HG03439 (cell line): ENCODE data around the gene ISCU.
"Not testable (repeated sequence)": the region's sequence is repeated elsewhere in the genome, so short reads cannot be mapped to it uniquely, and the experiment has no call there.

Experiments used
- ATAC-seq: cut with Tn5 transposase; IDR thresholded peaks from one replicate; pipeline ENCODE4 v1.9.1; 2021; ENCODE audit warnings: mild to moderate bottlenecking, moderate library complexity; ENCODE audit not compliant: unreplicated experiment

ISCU gene

DNA sequence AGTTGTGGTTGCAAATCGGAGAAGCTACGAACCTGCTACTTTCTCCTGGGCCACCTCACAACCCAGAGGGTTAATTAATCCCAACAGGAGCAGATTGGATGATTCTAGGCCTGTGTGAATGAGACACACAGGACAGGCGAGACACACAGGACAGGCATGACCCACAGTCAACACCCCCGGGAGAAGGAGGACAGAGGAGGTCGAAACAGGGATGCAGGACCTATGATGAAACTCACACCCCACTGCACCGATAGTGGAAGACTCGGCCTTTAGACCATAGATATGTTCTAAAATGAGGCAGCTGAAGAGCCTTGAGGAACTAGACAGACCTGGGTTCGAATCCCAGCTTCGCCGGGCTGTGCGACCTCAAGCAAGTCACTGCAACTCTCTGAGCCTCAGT lies 23.9 kb downstream of the ISCU start:
- no peak for ATAC-seq

DNA sequence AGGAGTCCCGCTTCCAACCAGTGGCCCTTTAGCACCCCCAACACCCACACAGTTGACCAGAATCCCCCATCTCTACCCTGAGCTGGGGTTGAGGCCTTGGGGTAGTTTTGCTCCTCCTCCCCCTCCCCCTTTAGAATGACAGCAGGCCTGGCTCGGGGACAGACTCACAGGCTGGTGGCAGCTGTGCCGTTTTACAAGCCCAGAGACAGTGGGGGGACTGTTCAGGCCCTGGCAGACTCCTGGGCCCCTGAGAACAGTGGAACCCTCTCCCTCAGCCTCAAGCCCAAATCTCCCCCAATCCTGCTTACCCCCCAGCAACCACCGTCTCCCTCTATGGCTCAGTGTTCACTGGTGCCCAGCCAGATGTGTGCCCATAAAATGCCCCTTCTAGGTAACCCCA lies 25.4 kb downstream of the ISCU start:
- ATAC-seq, result no peak

DNA sequence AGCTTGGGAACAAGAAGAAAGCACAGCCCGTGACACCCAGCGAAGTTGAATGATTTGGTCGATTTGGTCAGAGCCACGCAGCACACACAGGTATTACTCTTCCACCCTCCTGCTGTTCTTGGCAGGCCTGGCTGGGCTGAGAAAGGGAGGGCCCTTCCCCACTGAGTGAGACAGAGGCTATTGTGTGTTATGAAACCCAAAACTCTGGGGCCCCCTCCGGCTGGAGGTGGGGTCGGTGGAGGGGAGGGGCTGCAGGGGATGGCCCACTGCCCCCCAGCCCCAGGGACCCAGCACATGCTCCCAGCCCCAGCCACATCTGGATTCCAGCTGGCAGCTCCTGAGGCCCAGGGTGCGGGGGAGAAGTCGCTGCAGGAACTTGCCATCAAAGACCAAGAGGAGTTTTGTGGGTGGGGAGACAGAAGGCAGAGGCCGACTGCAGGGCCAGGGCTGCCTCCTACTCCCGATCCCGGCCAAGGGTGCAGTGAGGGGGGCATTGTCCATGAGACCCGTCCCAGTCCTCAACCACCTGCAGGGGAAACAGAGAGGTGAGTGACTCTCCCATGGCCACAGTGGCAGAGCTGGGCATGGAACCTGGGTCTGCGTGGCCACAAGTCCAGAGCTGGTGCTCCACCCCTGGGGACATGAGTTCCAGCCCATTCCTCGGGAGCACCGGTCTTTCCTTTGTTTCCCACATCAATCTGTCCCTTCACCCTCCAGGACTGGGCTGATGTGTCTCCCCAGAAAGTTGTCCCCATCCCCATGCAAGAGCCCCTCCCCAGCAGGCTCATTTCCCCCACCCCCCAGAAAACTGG lies 26.8 kb downstream of the ISCU start:
- ATAC-seq, result no peak

DNA sequence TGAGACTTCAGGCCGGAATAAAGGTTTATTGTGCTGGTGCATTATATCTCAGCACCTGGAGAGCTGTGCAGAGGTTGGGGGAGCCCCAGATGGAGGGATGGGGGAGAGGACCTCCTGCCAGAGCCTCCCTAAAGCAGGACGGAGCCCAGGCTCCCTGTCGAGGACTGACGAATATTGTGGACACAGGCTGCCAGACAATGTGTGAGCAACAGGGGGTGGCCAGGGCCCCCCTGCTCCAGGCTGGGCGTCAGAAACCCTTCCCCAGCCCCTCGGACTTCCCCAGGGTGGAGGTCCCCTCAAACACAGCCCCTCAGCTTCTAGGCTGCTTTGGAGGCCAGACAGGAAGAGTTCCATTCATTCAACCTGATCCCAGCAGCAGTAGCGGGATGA lies 27.4 kb downstream of the ISCU start:
- no peak for ATAC-seq

DNA sequence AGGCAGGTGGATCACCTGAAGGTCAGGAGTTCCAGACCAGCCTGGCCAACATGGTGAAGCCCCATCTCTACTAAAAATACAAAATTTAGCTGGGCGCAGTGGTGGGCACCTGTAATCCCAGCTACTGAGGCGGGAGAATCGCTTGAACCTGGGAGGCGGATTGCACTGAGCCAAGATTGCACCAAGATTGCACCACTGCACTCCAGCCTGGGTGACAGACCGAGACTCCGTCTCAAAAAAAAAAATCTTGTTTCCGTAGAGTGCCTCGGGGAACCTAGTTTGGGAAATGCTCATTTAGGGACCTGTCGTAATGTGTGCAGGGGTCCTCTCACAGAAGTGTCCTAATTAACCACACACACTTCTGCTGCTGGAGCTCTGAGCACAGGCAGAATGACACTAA lies 28.1 kb downstream of the ISCU start:
- ATAC-seq, result not testable (repeated sequence)

DNA sequence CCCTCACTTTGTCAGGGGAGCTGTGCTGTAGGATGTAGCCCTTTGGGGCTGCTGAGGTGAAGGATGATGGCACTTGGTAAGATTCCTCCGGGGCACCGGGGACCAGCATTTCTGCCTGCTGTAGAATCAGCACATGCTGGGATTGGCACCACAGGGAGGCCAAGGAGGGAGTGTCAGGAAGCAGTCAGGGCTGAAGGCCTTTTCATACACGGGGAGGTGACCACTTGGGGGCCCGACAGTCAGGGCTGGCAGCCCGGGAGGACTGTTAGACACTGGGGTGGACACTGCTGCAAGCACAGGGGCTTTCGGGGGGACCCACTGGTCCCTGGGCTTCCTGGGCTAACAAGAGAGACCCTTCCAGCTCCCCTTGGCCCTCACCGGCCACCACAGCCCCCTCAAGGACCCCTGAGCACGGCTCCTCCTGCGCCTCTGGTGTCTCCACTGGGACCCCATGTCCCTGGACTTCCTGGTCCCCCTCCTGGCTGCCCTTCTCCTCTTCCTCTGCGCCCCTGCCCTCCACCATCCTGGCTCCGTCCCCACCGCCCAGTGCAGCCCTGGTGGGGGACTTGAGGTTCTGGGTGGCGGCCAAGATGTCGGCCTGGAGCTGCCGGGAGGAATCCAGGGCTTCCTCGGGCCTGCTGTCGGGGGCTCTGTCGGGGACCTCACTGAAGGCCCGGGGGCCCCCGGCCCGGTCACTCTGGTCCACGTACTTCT lies 29.0 kb downstream of the ISCU start:
- ATAC-seq, result no peak

DNA sequence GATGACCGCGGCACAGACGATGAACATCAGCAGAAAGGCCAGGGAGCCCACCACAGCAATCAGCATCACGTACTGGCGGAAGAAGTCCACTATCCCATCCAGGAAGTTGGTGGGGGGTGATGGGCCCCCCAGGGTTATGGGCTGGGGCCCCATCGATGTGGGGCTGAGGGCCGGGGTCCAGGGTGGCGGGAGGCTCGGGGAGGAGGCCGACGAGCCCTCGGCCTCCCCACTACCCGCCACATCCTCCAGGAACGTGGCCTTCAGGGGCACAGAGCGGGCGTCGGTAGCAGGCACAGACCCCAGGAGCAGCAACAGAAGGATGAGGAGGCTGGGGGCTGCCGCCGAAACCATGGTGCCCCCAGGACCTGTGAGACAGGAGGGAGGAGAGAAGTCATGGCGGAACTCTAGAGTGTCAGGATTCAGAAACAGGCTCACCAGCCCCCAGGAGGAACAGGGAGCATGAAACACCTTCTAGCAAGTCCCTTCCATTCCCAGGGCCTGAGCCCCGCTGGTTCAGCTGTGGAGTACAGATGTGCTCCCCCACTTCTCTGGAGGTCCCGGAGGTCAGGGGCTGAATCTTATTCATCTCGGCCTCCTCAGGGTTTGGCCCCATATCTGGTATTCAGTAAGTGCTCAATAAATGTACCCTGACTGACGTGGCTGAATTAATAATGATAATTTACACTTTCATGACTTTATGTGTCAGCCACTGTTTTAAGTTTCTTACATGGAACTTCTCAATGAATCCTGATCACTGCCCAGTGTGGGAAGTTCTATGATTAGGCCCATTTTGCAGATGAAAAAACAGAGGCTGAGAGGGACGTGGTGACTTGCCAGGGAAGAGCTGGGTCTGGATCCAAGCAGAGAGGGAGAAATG lies 29.9 kb downstream of the ISCU start:
- no peak for ATAC-seq

DNA sequence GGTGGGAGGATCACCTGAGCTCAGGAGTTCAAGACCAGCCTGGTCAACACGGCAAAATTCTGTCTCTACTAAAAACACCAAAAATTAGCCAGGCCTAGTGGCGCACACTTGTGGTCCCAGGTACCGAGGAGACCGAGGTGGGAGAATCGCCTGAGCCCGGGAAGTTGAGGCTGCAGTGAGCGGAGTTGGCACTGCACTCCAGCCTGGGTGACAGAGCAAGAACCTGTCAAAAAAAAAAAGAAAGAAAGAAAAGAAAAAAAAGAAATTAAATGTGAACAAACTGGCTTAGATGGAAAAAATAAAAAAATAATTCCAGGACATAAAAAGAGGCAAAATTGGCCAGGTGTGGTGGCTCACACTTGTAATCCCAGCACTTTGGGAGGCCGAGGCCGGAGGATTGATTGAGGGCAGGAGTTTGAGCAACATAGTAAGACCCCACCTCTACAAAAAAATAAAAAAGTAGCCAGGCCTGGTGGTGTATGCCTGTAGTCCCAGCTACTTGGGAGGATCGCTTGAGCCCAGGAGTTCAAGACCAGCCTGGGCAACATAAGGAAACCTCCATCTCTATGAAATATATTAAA lies 32.0 kb downstream of the ISCU start:
- no peak for ATAC-seq

DNA sequence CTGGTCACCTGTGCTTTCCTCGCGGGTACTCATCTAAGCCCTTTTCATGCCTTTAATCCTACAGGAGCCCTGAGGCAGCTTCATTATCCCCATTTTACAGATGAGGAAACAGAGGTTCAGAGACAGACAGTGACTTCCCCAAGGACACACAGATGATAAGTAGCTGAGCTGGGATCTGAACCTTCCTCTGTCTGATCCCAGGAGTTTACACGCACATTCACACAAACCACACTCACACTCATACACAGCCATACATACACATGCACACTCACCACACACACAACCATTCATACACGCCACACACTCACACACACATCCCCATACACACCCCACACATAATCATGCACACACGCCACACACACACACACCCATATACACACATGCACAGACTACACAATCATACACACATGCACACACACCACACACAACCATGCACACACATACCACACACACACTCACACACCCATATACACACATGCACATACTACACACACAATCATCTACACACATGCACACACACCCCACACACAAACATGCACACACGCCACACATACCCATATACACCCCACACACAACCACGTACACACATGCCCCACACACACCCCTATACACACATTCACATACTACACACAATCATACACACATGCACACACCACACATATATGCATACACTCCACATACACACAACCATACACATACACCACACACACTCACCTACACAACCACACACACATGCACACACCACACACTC lies 32.7 kb downstream of the ISCU start:
- ATAC-seq, result no peak

DNA sequence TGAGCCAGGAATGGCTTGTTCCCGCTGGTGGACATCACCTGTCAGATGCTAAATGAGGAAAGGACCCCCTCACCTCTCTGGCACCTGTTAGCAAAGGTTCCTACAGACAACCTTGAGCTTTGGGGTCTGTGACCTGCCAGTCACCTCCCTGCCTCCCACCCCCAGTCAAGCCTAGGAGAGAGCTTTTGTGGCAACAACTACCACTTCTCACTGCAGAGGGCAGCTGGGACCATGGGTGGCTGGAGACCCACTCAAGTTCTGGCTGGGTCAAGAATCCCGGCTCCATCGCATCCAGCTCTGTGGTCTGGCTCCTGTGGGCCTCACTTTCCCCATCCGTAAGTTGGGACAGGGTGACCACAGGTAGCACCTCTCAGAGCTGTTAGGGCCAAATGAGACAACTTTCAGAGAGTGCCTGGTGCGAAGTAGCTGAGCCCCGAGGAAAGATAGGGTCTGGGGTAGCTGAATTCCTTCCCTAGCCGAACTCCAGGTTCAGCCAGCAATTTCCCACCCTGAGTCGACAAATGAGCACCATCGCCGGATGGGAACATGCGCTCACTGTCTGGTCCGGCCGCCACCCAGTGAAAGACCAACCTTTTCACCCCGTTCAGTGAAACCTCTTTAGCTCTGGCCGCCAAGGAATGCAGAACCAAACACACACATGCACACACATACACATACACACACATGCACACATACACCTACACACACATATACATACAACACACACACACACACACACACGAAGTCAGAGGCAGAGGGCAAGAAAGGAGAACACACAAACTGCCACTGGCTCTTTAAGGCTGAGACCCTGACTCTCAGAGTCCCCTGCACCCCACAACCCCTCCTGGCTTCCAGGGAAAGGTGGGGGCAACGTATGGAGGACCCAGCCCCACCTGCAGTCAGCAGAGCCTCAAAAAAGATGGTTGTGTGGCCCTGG lies 33.6 kb downstream of the ISCU start:
- ATAC-seq, result no peak

DNA sequence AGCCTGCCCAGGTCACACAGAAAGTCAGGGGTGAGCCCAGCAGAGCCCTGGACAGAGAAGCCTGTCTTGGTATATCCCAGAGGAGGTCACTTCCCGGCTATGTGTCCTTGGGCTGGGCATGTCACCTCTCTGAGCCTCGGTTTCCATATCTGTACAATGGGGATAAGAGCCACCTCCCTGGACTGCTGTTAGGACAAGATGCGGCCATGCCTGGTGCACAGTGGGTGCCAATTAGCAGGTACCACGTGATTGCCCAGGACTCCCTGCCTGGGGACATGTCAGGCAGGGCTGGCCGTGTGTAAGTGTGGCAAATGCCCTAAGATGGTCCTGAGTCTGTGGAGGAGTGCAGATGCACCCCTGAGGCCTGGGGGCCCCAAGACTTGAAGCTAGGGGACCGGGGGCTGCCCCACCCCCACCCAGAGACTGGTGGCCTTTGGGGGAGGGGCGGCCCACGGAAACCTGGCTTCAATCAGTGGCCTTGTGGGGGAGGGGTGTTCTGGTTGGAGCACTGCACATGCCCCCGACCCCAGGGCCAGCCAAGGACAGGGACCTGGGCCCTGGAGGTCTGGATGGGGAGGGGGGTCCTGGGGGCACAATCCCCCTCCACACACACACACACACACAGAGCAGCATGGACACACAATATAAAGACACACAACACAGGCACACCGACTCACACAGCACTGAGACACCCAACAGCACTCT lies 34.6 kb downstream of the ISCU start:
- no peak for ATAC-seq

DNA sequence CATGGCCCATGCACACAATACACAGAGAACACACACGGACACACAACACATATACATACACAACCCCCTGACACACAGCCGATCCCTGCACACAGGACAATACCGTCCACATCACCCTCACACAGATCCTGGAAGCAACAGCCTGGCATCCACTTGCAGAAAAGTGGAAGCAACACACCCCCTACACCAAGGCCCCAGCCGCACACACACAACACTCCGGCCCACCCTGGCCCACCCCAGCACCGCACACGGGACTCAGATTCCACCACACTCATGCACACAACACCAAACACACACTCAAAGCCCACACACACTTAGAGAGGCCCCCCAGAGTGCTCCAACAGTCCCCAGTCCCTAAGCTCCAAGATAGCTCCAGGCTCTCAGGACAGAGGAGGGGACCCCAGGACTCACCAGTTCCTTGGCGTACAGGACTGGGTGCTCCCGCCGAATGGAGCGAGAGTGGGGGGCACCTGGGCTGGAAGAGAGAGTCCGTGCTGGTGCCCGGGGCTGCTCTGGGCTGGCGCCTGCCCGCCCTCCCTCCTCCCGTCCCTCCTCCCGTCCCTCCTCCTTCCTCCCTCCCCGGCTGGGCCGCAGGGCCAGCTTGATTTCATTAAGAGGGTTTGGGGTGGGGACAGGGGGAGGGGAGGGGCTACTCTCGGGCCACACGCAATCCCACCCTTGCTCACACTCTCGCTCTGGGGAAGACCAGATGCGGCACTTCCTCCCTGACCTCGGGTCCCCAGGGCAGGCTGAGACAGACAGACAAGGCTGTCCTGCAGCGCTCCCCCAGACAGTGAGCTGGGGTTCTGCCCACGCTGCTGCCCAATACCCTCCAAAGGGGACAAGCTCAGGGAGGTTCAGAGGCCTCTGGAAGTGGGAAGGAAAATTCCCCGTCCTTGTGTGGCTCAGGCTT lies 35.4 kb downstream of the ISCU start, which contains the start of gene TMEM119:
Gene TMEM119 (minus strand): TSS at position 526 of the 913 bp plus-strand sequence. CDS start 5,701 bp downstream, outside the sequence.
- no peak for ATAC-seq

DNA sequence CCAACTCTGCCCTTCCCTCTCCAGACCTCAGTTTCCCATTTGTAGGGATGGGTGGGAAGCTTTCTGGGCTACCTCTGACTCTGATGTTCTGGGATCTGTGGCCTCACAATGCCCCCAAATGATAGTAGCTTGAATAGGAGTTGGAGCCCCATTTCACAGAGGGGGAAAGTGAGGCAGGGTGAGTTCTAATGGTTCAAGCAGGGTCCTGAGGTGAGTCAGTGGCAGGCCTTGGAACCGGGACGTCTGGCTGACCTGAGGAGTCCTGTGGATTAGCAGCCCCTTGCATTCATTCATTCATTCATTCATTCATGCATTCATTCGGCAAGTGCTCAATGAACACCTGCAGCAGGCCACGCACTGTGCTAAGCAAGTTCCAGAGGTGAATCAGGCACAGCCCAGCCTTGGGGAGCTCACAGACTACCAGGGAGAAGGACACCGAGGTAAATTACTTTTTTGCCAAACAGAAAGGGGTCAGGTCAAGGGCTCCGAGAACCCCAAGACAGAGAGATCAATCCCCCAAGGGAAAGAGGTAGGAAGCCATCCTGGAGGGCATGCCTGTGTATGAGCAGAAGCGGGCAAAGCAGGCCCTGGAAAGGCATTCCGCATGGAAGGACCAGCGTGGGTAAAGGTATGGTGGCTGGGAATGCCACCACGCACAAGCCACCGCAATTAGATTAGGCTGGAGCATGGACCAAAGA lies 36.3 kb downstream of the ISCU start:
- no peak for ATAC-seq

DNA sequence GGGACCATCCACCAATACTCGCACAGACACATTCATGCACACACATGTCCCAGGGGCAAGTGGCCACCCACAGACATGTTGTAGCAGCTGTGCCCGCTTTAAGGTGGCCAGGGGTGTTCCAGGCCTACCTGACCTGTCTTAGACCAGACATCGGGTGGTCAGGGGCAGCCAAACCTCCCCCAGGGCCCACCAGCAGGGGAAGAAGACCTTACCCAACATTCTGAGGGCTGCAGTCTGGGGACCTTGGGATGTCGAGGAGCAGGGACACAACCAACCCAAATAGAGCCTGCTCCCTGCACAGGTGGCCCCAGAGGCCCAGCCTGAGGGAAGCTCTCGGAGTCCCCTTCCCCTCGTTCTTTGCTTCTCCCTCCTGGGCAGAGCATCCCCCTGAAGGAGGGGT lies 37.1 kb downstream of the ISCU start:
- ATAC-seq, result no peak

DNA sequence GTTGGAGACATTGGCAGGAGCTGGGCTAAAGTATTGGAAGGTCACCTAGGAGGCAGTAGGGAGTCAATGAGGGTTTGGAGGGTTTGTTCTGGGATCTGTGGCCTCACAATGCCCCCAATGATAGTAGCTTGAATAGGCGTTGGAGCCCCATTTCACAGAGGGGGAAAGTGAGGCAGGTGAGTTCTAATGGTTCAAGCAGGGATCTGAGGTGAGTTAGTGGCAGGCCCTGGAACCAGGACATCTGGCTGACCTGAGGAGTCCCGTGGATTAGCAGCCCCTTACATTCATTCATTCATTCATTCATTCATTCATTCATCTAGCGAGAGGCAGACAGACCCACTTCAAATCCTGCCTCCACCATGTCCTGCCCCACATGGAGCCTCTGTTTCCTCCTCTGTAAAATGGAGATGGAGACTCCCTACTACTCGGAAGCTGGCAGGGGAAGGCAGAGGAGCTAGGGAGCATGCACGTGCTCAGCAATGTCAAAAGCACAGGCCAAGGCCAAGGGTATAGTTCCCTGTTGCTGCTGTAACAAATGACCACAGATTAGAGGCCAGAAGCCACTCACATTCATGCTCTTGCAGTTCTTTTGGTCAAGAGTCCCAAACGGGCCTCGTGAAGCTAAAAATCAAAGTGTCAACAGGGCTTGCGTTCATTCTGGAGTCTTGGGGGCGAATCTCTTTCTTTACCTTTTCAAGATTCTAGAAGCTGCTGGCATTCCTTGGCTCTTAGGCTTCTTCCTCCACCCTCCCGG lies 37.7 kb downstream of the ISCU start:
- ATAC-seq, result no peak

DNA sequence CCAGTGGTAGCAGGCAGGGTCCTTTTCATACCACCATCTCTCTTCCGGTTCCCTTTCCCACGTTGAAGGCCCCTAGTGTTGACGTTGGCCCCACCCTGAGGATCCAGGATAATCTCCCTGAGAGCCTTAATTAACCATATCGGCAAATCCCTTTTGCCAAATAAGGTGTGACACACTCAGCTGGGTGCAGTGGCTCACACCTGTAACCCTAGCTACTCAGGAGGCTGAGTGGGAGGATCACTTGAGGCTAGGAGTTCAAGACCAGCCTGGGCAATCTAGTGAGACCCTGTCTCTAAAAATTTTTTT lies 38.3 kb downstream of the ISCU start:
- ATAC-seq, result no peak
